HEK293 (cell line): ENCODE measurements around the gene YBX3.

Source experiments
- CTCF ChIP-seq: fragments of 450-650 bp; formaldehyde crosslinking; IDR thresholded peaks from 2 replicates; pipeline ENCODE4 v1.5.1; 2016; ENCODE audit warnings: missing biosample characterization, missing genetic modification characterization
- PRDM2 ChIP-seq: fragments of 450-650 bp; formaldehyde crosslinking; IDR thresholded peaks from 2 replicates; pipeline ENCODE4 v1.5.1; 2016; ENCODE audit warnings: missing biosample characterization, missing genetic modification characterization, borderline replicate concordance
- ZFP41 ChIP-seq: fragments of 450-650 bp; formaldehyde crosslinking; IDR thresholded peaks from 2 replicates; pipeline ENCODE4 v1.5.1; 2016; ENCODE audit warnings: missing biosample characterization, missing genetic modification characterization, borderline replicate concordance
- ZNF354C ChIP-seq: fragments of 450-650 bp; formaldehyde crosslinking; IDR thresholded peaks from 2 replicates; pipeline ENCODE4 v1.5.1; 2016; ENCODE audit warnings: missing biosample characterization, missing genetic modification characterization, low read depth, borderline replicate concordance
- ZNF596 ChIP-seq: fragments of 450-650 bp; IDR thresholded peaks from 2 replicates; pipeline ENCODE4 v1.5.0; 2018; ENCODE audit warnings: missing biosample characterization, mild to moderate bottlenecking, missing genetic modification characterization, moderate library complexity
- ZNF621 ChIP-seq: fragments of 450-650 bp; formaldehyde crosslinking; IDR thresholded peaks from 2 replicates; pipeline ENCODE4 v1.5.1; 2017; ENCODE audit warnings: missing biosample characterization, missing genetic modification characterization
- ZNF660 ChIP-seq: fragments of 450-650 bp; IDR thresholded peaks from 2 replicates; pipeline ENCODE4 v1.5.1; 2018; ENCODE audit warnings: missing biosample characterization, mild to moderate bottlenecking, missing genetic modification characterization

GRCh38 chr12:10709808-10710207 lies 13.3 kb downstream of the YBX3 start:
- no peak for TF ChIP-seq CTCF
- no peak for TF ChIP-seq ZNF596
- no peak for TF ChIP-seq ZFP41 (tag by site-specific recombination)
- TF ChIP-seq ZNF354C (tag by site-specific recombination) = no peak
- no peak for TF ChIP-seq PRDM2 (tag by site-specific recombination)
- TF ChIP-seq ZNF621 (tag by site-specific recombination) = no peak
- no peak for TF ChIP-seq ZNF660 (tag by site-specific recombination)
